Vagina (tissue), 2 donors: ENCODE results near the gene IGFL4. TPM values are rescaled to one million over a fixed set of nuclear protein-coding genes. Genes with fewer than 3 reads are reported as not detected.
A peak's percentile ranks its signal among the peaks of the same experiment; 100 is the strongest.
"Not testable (repeated sequence)": the region's sequence is repeated elsewhere in the genome, so short reads cannot be mapped to it uniquely, and the experiment has no call there.

ENCODE experiments used
- DNase-seq, 2 donors: peaks; one replicate each; pipeline ENCODE4 v3.0.0-alpha.2; 2017; ENCODE audit errors: extremely low spot score in 2 of 2
- H3K27ac ChIP-seq: fragments of 200-600 bp; sonication (generic); one replicate; pipeline ENCODE4 v1.5.1; 2019
- H3K27me3 ChIP-seq: fragments of 200-600 bp; sonication (generic); one replicate; pipeline ENCODE4 v1.5.1; 2019
- H3K36me3 ChIP-seq, 2 donors: fragments of 200-600 bp; sonication (generic); one replicate each; pipeline ENCODE4 v1.5.1; 2017 to 2019
- H3K4me1 ChIP-seq: fragments of 200-600 bp; sonication (generic); one replicate; pipeline ENCODE4 v1.5.1; 2019
- H3K4me3 ChIP-seq, 2 donors: fragments of 200-600 bp; sonication (generic); 1 replicate in 1 of 2; 2 replicates in 1 of 2; pipeline ENCODE4 v1.5.1; 2016 to 2019
- H3K9me3 ChIP-seq: fragments of 200-600 bp; sonication (generic); one replicate; pipeline ENCODE4 v1.5.1; 2019
- POLR2A ChIP-seq, 2 donors: fragments of 450-650 bp; IDR thresholded peaks; one replicate each; pipeline ENCODE4 v1.6.1; 2017; ENCODE audit warnings: antibody characterized with exemption in 2 of 2, mild to moderate bottlenecking in 2 of 2, moderate library complexity in 2 of 2
- POLR2AphosphoS5 ChIP-seq, 2 donors: sonication (generic); formaldehyde crosslinking; IDR thresholded peaks; one replicate each; pipeline ENCODE4 v1.9.0; 2017; ENCODE audit warnings: antibody characterized with exemption in 2 of 2, mild to moderate bottlenecking in 2 of 2, low read depth in 1 of 2; ENCODE audit not compliant: insufficient read depth in 1 of 2
- intact Hi-C: fragments of 100-400 bp; cut with DNase I; formaldehyde crosslinking; loops from one replicate; pipeline ENCODE4 v1.15.1; 2023
- total RNA-seq: library from RNA; depleted of rRNA; stranded (reverse); fragments of >200 nt; gene quantifications from one replicate; pipeline ENCODE4 v1.2.3, GENCODE V29; 2016
- TF ChIP-seq, protein P1 (sequence below), 3 experiments: fragments of 450-650 bp in 2 of 3; fragments of 200-600 bp in 1 of 3; sonication (generic) in 1 of 3; IDR thresholded peaks; one replicate each; pipeline ENCODE4 v1.5.1; 2017 to 2019; ENCODE audit warnings: antibody characterized with exemption in 3 of 3, mild to moderate bottlenecking in 2 of 3, moderate library complexity in 2 of 3

The IGFL4 gene
- total RNA-seq, 1 donor from 2014 or later: not detected

GRCh38 chr19:46082728-46083050, 41.9 kb upstream of the IGFL4 start:
- Histone ChIP-seq H3K27ac (no peak overlapping the region), H3K4me3 (no peak overlapping the region), H3K36me3 (no peaks in the 10 kb centered on the region), H3K27me3 (no peaks in the 10 kb centered on the region), H3K4me1 (peaks cover under 1% of the 10 kb centered on the region), H3K9me3 (peaks cover 4% of the 10 kb centered on the region)
- no peak for DNase-seq
- TF ChIP-seq POLR2AphosphoS5 (IDR thresholded peaks at IDR 0.05; ENCODE audit: insufficient read depth in 1 of 2, low read depth in 1 of 2) (no peak), POLR2A (IDR thresholded peaks at IDR 0.05) (no peak)
- TF ChIP-seq, protein P1, sequence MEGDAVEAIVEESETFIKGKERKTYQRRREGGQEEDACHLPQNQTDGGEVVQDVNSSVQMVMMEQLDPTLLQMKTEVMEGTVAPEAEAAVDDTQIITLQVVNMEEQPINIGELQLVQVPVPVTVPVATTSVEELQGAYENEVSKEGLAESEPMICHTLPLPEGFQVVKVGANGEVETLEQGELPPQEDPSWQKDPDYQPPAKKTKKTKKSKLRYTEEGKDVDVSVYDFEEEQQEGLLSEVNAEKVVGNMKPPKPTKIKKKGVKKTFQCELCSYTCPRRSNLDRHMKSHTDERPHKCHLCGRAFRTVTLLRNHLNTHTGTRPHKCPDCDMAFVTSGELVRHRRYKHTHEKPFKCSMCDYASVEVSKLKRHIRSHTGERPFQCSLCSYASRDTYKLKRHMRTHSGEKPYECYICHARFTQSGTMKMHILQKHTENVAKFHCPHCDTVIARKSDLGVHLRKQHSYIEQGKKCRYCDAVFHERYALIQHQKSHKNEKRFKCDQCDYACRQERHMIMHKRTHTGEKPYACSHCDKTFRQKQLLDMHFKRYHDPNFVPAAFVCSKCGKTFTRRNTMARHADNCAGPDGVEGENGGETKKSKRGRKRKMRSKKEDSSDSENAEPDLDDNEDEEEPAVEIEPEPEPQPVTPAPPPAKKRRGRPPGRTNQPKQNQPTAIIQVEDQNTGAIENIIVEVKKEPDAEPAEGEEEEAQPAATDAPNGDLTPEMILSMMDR (IDR thresholded peaks at IDR 0.05): no peak
- intact Hi-C loops: no loop called here

DNA sequence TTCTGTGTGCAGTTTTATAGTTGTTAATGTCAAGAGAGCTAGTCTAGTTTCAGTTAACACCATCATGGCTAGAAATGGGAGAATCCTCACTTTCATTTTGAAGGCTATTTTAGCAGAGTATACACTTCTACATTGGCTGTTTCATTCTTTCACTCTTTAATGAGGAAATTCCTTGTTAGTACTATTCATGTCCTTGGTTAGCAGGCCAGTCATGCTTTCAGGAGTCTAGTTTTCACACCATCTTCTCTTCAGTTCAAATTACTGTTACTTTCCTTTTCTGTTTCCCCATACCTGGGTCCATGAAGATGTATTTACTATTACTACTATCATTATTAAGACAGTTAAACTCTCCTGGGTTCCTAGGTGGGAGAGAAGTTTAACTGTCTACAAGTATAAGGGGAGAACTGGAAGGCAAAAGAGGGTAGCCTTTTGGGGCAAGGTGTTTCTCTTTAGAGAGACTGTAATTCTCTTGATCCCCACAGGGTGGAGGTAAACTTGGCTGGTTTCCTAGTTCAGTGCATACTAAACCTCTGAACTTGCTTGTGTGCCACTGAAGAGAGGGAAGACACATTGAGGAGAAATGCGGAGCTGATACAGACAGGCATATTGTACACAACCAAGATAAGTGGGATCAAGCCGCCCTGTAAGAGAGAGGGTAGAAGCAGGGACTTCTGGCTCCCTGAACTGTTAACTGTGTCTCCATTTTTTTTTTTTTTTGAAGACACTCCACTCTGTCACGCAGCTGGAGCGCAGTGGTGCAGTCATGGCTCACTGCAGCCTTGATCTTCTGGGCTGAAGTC, 41.3 kb upstream of the IGFL4 start:
- Histone ChIP-seq H3K4me3 (no peak overlapping the region), H3K36me3 (no peaks in the 10 kb centered on the region), H3K27me3 (no peaks in the 10 kb centered on the region), H3K27ac (no peak overlapping the region), H3K9me3 (peaks cover 4% of the 10 kb centered on the region), H3K4me1 (peaks cover 6% of the 10 kb centered on the region)
- intact Hi-C loops: no loop called here
- no peak for DNase-seq
- TF ChIP-seq, protein P1 (IDR thresholded peaks at IDR 0.05): peak in 2 of 3 experiments; percentile 17 to 37
- TF ChIP-seq POLR2A (IDR thresholded peaks at IDR 0.05): no peak
- TF ChIP-seq POLR2AphosphoS5 (IDR thresholded peaks at IDR 0.05; ENCODE audit: insufficient read depth in 1 of 2, low read depth in 1 of 2): no peak

- H3K36me3 ChIP-seq: no peaks in the 10 kb centered on the region
- peaks cover 11% of the 10 kb centered on the region for H3K4me1 ChIP-seq
- no peak for DNase-seq
- intact Hi-C loops: no loop called here
- no peak overlapping the region for H3K27ac ChIP-seq
- H3K9me3 ChIP-seq: no peaks in the 10 kb centered on the region
- TF ChIP-seq POLR2A (IDR thresholded peaks at IDR 0.05): no peak
- TF ChIP-seq, protein P1 (IDR thresholded peaks at IDR 0.05): no peak
- no peak for TF ChIP-seq POLR2AphosphoS5 (IDR thresholded peaks at IDR 0.05; ENCODE audit: insufficient read depth in 1 of 2, low read depth in 1 of 2)
- no peaks in the 10 kb centered on the region for H3K27me3 ChIP-seq
- H3K4me3 ChIP-seq: no peak overlapping the region
Measured at GRCh38 chr19:46080561-46080960, 39.8 kb upstream of the IGFL4 start.

DNA sequence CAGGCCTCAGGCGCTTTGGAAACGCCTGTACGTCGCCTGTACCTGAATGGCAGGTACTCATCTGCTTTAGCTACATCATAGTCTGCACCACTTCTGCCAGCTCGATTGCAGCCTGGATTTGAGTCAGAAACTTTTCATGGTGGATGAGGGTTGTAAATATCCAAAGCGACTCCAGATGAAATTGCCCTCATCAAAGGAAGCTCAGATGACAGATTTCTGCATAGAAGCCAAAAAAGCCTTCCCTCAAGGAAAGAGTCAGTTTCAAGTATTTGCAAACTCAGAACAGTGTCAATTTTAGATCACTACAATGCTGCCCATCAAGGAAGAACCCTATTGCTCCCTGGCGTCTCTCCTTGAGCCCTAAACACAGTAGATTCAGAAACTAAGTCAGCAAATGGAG, 38.8 kb upstream of the IGFL4 start:
- no peaks in the 10 kb centered on the region for H3K36me3 ChIP-seq
- no peaks in the 10 kb centered on the region for H3K27me3 ChIP-seq
- H3K4me1 ChIP-seq: peaks cover 11% of the 10 kb centered on the region
- no peak for DNase-seq
- H3K27ac ChIP-seq: no peak overlapping the region
- H3K9me3 ChIP-seq: no peaks in the 10 kb centered on the region
- H3K4me3 ChIP-seq: no peak overlapping the region
- TF ChIP-seq POLR2A (IDR thresholded peaks at IDR 0.05) (no peak), POLR2AphosphoS5 (IDR thresholded peaks at IDR 0.05; ENCODE audit: insufficient read depth in 1 of 2, low read depth in 1 of 2) (no peak)
- TF ChIP-seq, protein P1 (IDR thresholded peaks at IDR 0.05): no peak
- intact Hi-C loops: no loop called here

- DNase-seq, H3K36me3 ChIP-seq, H3K27me3 ChIP-seq, intact Hi-C loops, H3K4me3 ChIP-seq, H3K9me3 ChIP-seq, H3K27ac ChIP-seq: not testable (repeated sequence)
- peaks cover 11% of the 10 kb centered on the region for H3K4me1 ChIP-seq
Measured at GRCh38 chr19:46078573-46079332, 38.0 kb upstream of the IGFL4 start.
